ENCODE data around the gene KLHDC4.

The KLHDC4 gene

DNA sequence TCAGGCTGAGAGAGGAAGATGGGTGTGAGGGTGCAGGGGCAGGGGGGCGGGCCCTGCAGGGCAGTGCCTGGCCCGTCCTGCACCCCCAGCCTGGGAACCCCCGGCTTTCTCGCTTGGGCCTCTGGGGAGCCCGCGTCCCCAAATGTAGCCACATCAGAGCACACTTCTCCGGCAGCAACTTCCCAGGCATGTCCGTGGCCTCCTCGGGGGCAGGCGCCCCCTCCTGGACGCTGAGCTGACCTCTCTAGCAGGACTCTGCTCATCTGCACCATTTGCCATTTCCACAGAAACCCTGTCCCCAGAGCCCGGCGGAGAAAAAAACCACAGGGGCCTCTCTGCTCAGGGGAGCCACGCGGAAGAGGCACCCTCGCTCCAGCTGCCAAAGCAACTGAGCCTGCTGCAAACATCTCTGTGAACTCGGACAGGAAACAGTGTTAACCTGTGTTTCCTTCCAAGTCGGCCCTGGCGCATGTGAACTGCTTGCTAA is 63.4 kb downstream of the KLHDC4 start:
- ChIA-PET POLR2A (no interaction called here), CTCF (interaction anchor here (0.7 to 2.6 kb wide), 21 partner anchors 9 to 310 kb away, joined by 3 to 25 read pairs (median 4); partner anchors contain the start of gene KLHDC4)
- TF ChIP-seq, protein P1, sequence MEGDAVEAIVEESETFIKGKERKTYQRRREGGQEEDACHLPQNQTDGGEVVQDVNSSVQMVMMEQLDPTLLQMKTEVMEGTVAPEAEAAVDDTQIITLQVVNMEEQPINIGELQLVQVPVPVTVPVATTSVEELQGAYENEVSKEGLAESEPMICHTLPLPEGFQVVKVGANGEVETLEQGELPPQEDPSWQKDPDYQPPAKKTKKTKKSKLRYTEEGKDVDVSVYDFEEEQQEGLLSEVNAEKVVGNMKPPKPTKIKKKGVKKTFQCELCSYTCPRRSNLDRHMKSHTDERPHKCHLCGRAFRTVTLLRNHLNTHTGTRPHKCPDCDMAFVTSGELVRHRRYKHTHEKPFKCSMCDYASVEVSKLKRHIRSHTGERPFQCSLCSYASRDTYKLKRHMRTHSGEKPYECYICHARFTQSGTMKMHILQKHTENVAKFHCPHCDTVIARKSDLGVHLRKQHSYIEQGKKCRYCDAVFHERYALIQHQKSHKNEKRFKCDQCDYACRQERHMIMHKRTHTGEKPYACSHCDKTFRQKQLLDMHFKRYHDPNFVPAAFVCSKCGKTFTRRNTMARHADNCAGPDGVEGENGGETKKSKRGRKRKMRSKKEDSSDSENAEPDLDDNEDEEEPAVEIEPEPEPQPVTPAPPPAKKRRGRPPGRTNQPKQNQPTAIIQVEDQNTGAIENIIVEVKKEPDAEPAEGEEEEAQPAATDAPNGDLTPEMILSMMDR (IDR thresholded peaks at IDR 0.05; ENCODE audit: insufficient read depth, low read length, missing control alignments) = peak; percentile 69
- no peak for DNase-seq (ENCODE audit: low read depth, low spot score)
- no peak overlapping the region for H3K4me3 ChIP-seq (ENCODE audit: low read depth, low read length)

DNA sequence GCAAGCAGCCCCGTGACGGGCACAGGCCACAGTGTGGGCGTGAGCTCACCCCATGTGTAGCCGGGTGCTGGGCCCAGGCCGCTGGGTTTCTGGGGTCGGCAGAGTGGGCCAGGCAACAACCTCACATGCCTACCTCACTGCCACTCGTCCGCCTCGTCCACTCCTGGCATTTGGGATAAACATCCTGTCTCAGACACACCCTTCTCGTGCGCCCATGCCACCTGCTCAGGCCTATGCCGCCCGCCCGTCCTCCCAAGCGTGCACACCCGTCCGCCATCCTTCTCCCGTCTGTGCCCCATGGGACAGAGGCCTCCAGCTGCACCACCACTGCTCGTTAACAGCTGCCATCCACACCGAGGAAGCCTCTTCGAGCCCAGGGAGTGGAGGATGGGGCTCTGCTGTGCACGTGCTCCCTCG is 64.3 kb downstream of the KLHDC4 start:
- no peak overlapping the region for H3K4me3 ChIP-seq (ENCODE audit: low read depth, low read length)
- POLR2A ChIA-PET = no interaction called here
- CTCF ChIA-PET = interaction anchor here (0.7 to 2.6 kb wide), 13 partner anchors 9 to 285 kb away, joined by 3 to 25 read pairs (median 5); no protein-coding TSS in a partner anchor
- DNase-seq (ENCODE audit: low read depth, low spot score) = no peak
- TF ChIP-seq, protein P1 (IDR thresholded peaks at IDR 0.05; ENCODE audit: insufficient read depth, low read length, missing control alignments) = no peak

DNA sequence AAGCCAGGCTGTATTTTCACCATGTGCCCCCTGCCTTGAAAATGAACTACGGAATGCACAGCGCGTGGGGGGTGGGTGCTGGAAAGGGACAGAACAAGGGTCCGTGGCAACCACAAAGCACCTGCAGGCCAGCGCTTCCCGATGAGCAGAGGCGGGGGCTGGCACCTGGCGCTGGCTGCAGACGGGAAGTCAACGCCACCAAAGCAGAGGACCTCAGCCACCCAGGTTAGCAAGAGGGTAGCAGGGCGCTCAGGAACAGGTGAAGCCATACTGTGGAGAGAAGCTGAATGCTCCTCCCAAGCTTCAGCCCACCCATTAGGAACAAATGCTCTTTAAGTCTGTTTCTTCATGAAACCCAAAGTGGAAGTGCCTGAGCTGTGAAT is 64.7 kb downstream of the KLHDC4 start:
- H3K4me3 ChIP-seq (ENCODE audit: low read depth, low read length) = no peak overlapping the region
- ChIA-PET POLR2A (no interaction called here), CTCF (interaction anchor here (0.9 to 2.5 kb wide), 6 partner anchors 11 to 284 kb away, joined by 3 to 18 read pairs (median 8); no protein-coding TSS in a partner anchor)
- TF ChIP-seq, protein P1 (IDR thresholded peaks at IDR 0.05; ENCODE audit: insufficient read depth, low read length, missing control alignments) = no peak
- no peak for DNase-seq (ENCODE audit: low read depth, low spot score)

DNA sequence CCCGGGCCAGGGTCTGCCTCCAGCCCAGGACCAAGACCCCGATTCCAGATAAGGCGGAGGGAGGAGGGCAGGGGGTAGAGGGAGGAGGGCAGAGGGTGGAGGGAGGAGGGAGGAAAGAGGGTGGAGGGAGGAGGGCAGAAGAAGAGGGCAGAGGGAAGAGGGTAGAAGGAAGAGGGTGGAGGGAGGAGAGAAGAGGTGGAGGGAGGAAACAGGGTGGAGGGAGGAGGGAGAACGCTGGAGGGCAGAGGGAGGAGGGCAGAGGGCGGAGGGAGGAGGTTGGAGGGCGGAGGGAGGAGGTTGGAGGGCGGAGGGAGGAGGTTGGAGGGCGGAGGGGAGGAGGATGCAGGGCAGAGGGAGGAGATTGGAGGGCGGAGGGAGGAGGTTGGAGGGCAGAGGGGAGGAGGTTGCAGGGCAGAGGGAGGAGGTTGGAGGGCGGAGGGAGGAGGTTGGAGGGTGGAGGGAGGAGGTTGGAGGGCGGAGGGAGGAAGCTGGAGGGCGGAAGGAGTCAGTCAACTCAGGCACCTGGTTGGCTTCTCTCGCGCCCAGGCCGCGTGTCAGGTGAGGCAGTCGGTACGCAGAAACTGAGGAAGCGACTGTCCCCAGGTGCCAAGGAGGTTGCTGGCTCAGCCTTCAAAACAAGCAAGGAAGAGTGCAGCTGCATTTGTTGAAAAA is 65.2 kb downstream of the KLHDC4 start:
- H3K4me3 ChIP-seq (ENCODE audit: low read depth, low read length) = no peak overlapping the region
- TF ChIP-seq, protein P1 (IDR thresholded peaks at IDR 0.05; ENCODE audit: insufficient read depth, low read length, missing control alignments) = no peak
- ChIA-PET POLR2A (no interaction called here), CTCF (interaction anchor here (2.4 to 2.5 kb wide), 2 partner anchors 11 to 114 kb away, joined by 10 to 18 read pairs; no protein-coding TSS in a partner anchor)
- no peak for DNase-seq (ENCODE audit: low read depth, low spot score)

DNA sequence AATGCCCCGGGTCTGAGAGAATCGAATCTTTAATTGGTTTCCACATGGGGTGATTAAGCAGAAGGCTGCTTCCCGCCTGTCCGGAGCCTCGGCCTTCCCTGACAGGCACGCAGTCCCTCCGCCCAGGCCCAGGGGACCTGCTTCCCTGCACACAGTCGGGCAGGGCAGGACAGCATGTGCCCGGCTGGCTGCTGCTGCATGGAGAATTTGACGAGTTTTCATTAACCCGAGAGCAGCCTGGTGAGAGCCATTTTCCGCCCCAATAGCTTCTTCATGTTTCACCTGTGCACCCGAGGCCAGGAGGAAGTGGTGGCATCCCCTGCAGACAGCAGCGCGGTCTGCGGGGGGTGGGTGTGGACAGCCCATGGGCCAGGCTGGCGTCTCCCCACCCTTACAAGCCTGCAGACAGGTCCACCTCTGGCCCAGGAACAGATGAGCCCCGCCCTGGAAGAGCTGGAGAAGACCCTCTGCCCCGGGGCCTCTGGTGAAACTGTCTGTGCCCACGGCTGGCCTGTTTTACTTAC is 67.0 kb downstream of the KLHDC4 start:
- H3K4me3 ChIP-seq (ENCODE audit: low read depth, low read length) = no peak overlapping the region
- ChIA-PET POLR2A (no interaction called here), CTCF (interaction anchor here (1.4 to 1.5 kb wide), 2 partner anchors 15 to 62 kb away, joined by 3 to 4 read pairs; no protein-coding TSS in a partner anchor)
- TF ChIP-seq, protein P1 (IDR thresholded peaks at IDR 0.05; ENCODE audit: insufficient read depth, low read length, missing control alignments) = no peak
- DNase-seq (ENCODE audit: low read depth, low spot score) = no peak

DNA sequence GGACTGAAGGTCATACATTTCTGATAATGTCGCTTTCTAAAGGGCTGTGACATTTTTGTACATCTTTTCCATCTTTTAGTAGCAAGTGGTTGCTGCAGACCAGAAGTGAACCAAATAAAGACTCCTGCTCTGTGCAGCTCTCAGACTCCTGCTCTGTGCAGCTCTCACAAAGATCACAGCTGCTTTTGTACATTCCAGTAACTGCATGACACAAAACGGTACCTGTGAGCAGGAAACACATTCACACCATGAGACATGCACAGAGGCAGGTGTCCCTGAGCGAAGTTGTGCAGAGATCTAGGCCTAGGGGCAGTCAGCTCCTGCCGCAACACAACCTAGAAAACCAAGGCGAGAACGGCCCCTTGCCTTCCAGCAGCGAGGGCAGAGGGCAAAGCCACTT is 67.5 kb downstream of the KLHDC4 start:
- ChIA-PET POLR2A (interaction anchor here (0.6 kb wide), 1 partner anchor 19 kb away, joined by 3 read pairs; no protein-coding TSS in a partner anchor), CTCF (interaction anchor here (1.4 to 1.5 kb wide), 2 partner anchors 16 to 62 kb away, joined by 3 to 4 read pairs; no protein-coding TSS in a partner anchor)
- H3K4me3 ChIP-seq (ENCODE audit: low read depth, low read length) = no peak overlapping the region
- TF ChIP-seq, protein P1 (IDR thresholded peaks at IDR 0.05; ENCODE audit: insufficient read depth, low read length, missing control alignments) = no peak
- DNase-seq (ENCODE audit: low read depth, low spot score) = no peak
